Kidney capillary endothelial cell (primary cell): ENCODE data around the gene PRSS57.

ENCODE experiments used
- DNase-seq: peaks from one replicate; pipeline ENCODE4 v3.0.0-alpha.2; 2018; ENCODE audit warnings: low spot score

Gene PRSS57

GRCh38 chr19:638906-639252 is 56.4 kb downstream of the PRSS57 start:
- no peak for DNase-seq
